NCI-H1436 (cell line): Measurements from ENCODE around the gene SLC27A1.
"Not testable (repeated sequence)": the region's sequence is repeated elsewhere in the genome, so short reads cannot be mapped to it uniquely, and the experiment has no call there.

Experiments used
- DNase-seq: peaks from one replicate; lab custom pipeline; 2025; lab: John Stamatoyannopoulos, UW

The SLC27A1 gene

DNA sequence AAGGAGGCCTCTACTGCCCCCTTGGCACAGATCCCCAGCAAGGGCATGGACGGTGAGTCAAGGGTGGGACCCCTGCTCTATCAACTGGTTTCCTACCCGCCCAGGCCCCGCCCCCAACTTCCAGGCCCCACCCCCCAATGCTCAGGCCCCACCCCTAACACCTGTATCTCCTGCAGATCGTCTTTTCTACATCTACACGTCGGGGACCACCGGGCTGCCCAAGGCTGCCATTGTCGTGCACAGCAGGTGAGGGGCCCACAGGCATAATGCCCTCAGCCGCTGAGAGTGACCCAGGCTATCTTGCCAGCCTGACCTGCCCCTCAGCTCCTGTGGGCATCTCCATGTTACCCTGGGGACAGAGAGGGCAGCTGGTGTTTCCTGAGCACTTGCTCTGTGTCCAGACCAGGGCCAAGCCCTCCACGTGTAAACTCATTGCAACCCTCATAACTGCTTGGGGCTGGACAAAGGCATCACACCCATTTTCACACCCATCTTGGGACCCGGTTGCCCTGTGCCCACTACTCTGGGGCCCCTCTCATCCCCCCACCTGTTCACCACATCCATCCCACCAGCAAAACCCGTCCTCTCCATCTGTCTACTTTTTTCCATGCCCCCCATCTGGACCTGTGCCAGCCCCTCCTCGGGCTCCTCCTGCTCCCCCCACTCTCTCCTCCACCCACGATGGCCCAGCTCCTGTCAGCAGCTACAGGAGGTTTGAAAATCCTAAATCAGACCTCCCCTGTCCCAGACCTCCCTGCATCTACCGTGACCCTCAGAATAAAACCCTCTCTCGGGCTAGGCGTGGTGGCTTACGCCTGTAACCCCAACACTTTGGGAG lies 17.2 kb downstream of the SLC27A1 start:
- no peak for DNase-seq

- DNase-seq: peak; percentile 64
These were observed 18.5 kb downstream of the SLC27A1 start for GRCh38 chr19:17488593-17489391.

GRCh38 chr19:17489392-17490030 lies 19.2 kb downstream of the SLC27A1 start:
- DNase-seq: no peak

- DNase-seq: no peak
These were observed 20.1 kb downstream of the SLC27A1 start for GRCh38 chr19:17490411-17490810.

DNA sequence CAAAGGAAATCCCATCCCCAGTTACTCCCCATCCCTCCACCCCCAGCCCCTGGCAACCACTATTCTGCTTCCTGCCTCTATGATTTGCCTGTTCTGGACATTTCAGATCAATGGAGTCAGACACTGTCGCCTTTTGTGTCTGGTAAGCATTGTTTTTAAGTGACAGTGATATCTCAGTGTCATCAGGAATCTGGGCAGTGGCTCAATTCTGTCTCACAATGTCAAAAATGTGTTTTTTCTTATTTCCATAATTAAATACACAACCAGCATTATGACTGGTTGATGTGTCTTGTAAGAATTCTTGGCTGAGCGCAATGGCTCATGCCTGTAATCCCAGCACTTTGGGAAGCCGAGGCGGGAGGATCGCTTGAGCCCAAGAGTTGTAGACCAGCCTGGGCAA lies 21.0 kb downstream of the SLC27A1 start:
- DNase-seq: no peak

- DNase-seq: no peak
These were observed 25.4 kb downstream of the SLC27A1 start for GRCh38 chr19:17495639-17496296.

GRCh38 chr19:17496337-17496997 lies 26.1 kb downstream of the SLC27A1 start:
- DNase-seq: peak; percentile 80

DNA sequence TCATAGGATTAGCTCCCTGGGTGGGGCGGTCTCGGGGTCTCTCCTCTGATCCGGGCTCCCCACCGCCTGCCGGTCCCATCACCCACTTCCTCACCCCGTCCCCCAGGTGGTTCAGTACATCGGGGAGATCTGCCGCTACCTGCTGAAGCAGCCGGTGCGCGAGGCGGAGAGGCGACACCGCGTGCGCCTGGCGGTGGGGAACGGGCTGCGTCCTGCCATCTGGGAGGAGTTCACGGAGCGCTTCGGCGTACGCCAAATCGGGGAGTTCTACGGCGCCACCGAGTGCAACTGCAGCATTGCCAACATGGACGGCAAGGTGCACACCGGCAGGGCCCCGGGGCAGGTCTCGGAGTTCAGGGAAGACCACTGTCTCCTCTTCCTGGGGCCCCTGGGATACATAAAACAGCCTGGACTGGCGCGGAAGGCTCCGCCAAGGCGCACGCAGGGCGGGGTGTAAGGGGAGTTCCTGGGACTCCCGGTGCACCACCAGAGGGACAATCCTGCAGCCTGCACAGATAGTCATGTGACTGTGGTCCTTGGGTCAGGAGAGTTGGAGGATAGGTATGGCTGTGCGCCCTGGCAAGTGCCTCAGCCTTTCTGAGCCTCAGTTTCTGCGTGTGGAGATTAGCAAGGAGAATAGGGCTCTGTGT lies 26.9 kb downstream of the SLC27A1 start:
- no peak for DNase-seq

DNA sequence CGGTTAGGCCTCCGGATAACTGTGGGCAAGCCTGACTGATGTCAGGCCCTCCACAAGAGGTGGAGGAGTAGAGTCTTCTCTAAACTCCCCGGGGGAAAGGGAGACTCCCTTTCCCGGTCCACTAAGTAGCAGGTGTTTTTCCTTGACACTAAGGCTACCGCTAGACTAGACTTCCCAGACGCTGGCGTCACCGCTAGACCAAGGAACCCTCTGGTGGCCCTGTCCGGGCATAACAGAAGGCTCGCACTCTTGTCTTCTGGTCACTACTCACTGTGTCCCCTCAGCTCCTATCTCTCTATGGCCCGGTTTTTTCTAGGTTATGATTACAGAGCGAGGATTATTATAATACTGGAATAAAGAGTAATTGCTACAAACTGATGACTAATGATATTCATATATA lies 28.7 kb downstream of the SLC27A1 start:
- DNase-seq: not testable (repeated sequence)

DNA sequence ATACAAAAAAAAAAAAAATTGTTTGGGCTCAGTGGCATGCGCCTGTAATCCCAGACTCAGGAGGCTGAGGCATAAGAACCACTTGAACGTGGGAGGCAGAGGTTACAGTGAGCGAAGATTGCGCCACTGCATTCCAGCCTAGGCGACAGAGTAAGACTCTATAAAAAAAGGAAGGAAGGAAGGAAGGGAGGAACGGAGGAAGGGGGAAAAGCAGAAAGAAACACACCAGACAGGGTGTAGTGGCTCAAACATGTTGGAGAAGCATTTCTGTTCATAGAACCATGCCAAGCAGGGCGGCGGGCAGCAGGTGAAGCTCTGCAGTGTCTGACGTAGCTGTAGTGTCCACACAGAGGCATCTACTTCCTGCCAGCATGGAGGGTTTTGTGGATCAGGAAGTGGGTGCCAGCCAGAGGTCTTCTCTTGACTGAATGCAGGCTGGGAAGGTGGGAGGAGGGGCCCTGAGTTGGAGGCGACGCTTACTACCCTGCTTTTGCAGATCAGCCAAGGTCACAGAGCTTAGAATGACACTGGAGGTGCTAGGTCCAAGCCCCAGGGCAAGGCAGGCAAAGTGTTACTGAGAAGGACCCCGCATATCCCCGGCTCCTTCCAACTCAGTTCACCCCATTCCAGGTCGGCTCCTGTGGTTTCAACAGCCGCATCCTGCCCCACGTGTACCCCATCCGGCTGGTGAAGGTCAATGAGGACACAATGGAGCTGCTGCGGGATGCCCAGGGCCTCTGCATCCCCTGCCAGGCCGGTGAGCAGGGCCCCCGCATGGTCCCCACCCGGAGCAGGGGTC lies 29.5 kb downstream of the SLC27A1 start:
- DNase-seq: no peak

DNA sequence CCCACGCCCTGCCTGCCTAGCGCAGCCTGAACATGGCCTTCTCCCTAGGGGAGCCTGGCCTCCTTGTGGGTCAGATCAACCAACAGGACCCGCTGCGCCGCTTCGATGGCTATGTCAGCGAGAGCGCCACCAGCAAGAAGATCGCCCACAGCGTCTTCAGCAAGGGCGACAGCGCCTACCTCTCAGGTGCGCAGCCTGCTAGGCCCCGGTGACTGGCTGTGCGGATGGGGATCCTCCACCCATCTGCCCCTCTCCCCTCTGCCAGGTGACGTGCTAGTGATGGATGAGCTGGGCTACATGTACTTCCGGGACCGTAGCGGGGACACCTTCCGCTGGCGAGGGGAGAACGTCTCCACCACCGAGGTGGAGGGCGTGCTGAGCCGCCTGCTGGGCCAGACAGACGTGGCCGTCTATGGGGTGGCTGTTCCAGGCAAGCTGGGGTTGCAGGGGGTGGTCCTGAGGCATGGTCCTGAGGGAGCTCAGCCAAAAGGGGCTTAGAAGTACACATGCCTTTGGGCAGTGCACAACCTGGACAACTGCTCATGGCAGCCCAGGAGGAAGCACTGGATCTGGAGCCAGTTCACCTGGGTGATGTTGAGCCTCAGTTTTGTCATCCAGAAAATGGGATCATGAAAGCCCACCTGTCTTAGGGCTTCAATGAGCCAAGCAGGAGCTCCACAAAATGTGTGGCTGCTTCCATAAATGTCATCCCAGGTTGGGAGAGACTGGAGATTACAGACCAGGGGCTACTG lies 30.3 kb downstream of the SLC27A1 start:
- no peak for DNase-seq

- no peak for DNase-seq
These were observed 32.9 kb downstream of the SLC27A1 start for GRCh38 chr19:17503240-17503639.

DNA sequence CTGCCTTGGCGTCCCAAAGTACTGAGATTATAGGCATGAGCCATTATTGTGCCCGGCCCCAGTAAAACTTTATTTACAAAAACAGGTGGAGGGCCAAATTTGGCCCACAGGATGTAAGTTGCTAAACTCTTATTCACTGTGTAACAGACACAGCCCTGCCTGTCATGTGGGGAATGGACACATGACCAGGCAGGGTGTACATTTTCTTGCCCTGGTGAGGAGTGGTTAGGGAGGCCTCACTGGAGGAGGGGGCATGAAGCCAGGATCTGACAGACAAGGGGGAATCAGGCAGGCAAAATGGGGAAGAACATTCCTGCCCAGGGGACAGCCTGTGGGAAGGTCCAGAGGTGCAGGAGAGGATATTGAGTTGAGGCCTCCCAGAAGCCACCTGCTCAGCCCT lies 33.7 kb downstream of the SLC27A1 start:
- DNase-seq: no peak

- no peak for DNase-seq
These were observed 34.1 kb downstream of the SLC27A1 start for GRCh38 chr19:17504456-17504855.

- no peak for DNase-seq
These were observed 34.9 kb downstream of the SLC27A1 start for GRCh38 chr19:17505223-17505622.

DNA sequence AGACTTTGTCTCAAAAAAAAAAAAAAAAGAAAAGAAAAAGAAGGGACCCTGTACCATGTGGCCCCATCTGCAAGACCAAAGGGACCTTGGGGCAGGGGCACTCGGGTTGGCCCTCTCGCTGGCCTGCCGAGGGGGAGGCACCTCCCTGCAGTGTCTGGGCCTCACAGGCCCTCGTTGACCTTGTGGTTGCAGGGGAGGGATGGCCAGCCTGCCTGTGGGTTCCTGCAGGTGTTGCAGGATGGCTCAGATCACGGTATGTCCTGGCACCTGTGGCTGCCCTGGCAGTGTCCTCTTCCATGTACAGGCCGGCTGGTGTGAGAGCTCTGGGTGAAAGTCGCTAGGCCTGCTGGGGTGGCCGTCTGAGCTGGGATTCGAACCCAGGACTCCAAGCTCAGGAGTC lies 36.4 kb downstream of the SLC27A1 start:
- no peak for DNase-seq

DNA sequence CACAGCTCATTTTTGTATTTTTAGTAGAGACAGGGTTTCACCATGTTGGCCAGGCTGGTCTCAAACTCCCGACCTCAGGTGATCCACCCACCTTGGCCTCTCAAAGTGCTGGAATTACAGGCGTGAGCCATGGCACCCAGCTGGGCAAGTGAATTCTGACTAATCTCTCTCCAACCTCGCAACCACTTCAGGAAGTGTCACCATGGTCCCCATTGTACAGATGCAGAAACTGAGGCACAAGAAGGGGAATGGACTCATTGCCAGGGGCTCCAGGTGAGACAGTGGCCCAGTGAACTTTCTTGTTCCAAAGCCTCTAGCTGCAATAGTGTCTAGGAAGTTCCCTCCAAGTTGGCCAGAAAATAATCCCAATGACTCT lies 38.2 kb downstream of the SLC27A1 start:
- not testable (repeated sequence) for DNase-seq

DNA sequence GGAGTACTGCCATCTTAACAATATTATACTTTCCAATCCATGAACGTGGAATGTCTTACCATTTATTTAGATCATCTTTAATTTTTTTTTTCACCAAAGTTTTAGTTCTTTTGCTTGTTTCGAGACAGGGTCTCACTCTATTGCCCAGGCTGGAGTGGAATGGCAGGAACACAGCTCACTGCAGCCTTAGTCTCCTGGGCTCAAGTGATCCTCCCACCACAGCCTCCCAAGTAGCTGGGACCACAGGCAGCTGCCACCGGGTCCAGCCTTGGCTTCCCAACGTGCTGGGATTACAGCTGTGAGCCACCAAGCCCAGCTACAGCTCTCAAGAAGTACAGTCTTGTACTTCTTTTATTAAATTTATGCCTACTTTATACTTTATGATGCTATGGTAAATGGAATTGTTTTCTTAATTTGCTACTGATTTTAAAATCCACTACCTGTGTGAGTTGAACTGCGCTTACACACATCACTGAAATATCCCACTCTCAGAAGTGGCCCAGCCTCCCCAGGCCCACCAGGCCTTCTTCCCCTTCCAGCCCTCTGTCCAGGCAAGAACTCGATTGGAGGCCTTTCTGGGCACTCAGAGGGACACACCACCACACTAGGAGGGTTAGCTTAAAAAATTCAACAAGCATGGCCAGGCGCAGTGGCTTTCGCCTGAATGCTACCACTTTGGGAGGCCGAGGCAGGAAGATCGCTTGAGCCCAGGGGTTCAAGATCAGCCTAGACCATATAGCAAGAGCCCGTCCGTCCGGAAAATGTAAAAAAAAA lies 40.1 kb downstream of the SLC27A1 start:
- DNase-seq: no peak
